H1 (cell line): ENCODE data around the gene DYNC1I2.

Experiments
- EGR1 ChIP-seq: IDR thresholded peaks from 2 replicates; pipeline ENCODE4 v1.6.1; 2011; ENCODE audit warnings: low read depth, low read length, borderline replicate concordance
- GABPA ChIP-seq: IDR thresholded peaks from 2 replicates; pipeline ENCODE4 v1.6.1; 2011; ENCODE audit warnings: mild to moderate bottlenecking, low read length, moderate library complexity, borderline replicate concordance; ENCODE audit not compliant: insufficient read depth
- KDM1A ChIP-seq: fragments of 200-600, 300-600 bp; sonication (generic); IDR thresholded peaks from 2 replicates; pipeline ENCODE4 v1.7.1; 2016; ENCODE audit warnings: mild to moderate bottlenecking, low read length, borderline replicate concordance
- RNF2 ChIP-seq: fragments of 200-900, 300-1000 bp; sonication (generic); IDR thresholded peaks from 2 replicates; pipeline ENCODE4 v1.7.1; 2016; ENCODE audit warnings: borderline replicate concordance, low read depth, mild to moderate bottlenecking, antibody characterized with exemption, low read length; ENCODE audit not compliant: poor library complexity, severe bottlenecking; ENCODE audit errors: missing control alignments
- SIX5 ChIP-seq: IDR thresholded peaks from 2 replicates; pipeline ENCODE4 v1.6.1; 2011; ENCODE audit warnings: mild to moderate bottlenecking, low read depth, low read length
- TF ChIP-seq, protein P1 (sequence below), 3 experiments: IDR thresholded peaks; 1 replicate in 2 of 3; 2 replicates in 1 of 3; pipeline versions ENCODE4 v1.5.1 to v1.6.1; 2011; ENCODE audit warnings: low read length in 3 of 3, mild to moderate bottlenecking in 3 of 3, inconsistent platforms in 2 of 3, low read depth in 1 of 3, moderate library complexity in 1 of 3; ENCODE audit not compliant: insufficient read depth in 1 of 3; ENCODE audit errors: control extremely low read depth in 1 of 3
- TF ChIP-seq, protein P2 (sequence below): IDR thresholded peaks from 2 replicates; pipeline ENCODE4 v1.6.1; 2011; ENCODE audit warnings: low read depth, mild to moderate bottlenecking, low read length; ENCODE audit not compliant: insufficient read depth

DNA sequence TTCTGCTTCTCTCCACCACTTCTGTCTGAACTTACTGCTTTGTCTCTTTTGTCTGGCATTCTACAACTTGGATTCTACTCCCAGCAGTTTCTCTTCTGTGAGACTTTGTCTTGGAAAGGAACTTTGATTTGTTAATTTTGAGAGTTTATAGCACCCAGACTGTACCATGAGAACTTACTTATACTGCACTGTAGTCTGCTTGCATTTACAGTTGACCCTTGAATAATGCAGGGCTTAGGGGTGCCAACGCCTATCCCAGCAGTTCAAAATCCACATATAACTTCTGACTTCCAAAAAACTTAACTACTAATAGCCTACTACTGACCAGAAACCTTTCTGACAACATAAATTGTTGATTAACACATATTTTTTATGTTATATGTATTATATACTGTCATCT is 55.5 kb downstream of the DYNC1I2 start:
- TF ChIP-seq, protein P1, sequence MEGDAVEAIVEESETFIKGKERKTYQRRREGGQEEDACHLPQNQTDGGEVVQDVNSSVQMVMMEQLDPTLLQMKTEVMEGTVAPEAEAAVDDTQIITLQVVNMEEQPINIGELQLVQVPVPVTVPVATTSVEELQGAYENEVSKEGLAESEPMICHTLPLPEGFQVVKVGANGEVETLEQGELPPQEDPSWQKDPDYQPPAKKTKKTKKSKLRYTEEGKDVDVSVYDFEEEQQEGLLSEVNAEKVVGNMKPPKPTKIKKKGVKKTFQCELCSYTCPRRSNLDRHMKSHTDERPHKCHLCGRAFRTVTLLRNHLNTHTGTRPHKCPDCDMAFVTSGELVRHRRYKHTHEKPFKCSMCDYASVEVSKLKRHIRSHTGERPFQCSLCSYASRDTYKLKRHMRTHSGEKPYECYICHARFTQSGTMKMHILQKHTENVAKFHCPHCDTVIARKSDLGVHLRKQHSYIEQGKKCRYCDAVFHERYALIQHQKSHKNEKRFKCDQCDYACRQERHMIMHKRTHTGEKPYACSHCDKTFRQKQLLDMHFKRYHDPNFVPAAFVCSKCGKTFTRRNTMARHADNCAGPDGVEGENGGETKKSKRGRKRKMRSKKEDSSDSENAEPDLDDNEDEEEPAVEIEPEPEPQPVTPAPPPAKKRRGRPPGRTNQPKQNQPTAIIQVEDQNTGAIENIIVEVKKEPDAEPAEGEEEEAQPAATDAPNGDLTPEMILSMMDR (IDR thresholded peaks at IDR 0.05; ENCODE audit: control extremely low read depth in 1 of 3, insufficient read depth in 1 of 3, low read depth in 1 of 3, low read length in 3 of 3): no peak
- TF ChIP-seq EGR1 (no peak), KDM1A (no peak), RNF2 (no peak), GABPA (no peak), SIX5 (no peak)
- TF ChIP-seq, protein P2, sequence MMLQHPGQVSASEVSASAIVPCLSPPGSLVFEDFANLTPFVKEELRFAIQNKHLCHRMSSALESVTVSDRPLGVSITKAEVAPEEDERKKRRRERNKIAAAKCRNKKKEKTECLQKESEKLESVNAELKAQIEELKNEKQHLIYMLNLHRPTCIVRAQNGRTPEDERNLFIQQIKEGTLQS: no peak
